ENCODE measurements around the gene SLC4A5.
"Not testable (repeated sequence)": the region's sequence is repeated elsewhere in the genome, so short reads cannot be mapped to it uniquely, and the experiment has no call there.

The SLC4A5 gene

DNA sequence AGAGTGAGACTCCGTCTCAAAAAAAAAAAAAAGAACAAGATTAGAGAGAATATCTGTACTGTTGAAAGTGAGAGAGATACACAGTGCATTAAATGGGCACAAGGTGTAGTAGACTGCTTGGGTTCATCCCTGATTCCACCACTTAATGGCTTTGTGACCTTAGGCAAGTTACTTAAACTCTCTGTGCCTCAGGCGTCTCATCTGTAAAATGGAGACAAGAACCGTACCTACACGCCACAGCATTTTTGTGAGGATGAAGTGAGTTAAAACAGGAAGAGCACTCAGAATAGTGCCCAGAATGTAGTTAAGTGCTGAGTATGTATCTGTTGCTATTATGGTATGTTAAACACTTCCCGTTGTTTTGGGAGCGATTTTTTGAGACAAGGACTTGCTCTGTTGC, 80.5 kb downstream of the SLC4A5 start:
- FAIRE-seq: no peak

DNA sequence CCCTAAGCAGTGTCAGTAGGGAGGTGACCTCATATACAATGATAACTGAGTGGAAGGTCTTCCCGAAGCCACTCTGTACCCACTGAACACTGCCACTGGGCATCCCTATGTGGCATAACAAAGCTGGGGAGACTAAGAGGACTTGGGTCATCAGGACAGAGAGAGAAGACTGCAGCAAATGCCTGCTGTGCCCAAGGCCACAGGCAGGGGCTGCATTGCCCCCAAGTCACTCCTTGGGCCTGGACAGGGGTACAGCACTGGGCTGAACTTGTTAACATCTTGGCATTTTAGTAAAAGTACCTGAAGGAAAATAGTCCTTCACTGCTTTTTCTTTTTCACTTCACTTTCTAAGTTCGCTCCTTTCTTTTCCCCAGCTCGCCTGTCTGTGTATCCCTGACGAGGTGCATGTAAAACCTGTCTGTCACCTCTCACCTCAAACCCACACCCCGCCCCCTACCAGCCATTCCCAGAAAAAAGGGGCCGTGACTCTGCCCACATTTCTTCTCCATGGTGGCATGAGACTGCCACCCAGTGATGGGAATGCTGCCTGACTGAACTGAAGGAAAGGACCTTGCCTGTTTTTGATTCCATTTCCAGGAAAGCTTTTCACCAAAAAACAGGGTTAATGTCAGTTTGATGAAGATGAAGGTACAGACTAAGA, 81.9 kb downstream of the SLC4A5 start:
- FAIRE-seq: peak; percentile 11

DNA sequence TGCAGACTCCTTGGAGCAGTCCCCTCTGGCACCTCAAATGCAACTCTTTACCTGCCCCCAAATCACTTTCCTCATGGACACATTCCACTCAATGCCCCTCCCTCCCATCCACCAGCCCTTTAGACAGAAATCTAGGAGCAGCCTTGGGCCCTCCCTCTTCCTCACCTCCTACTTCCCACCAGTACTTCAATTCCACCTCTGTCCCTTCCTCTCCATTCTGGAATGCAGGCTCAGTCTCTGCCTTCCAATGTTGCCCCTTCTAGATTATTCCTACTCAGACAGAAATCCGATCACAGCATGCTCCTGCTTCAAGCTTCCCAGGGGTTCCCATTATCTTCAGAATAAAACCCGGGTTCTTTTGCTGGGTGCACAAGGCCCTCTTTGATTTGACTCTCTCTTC, 82.7 kb downstream of the SLC4A5 start:
- FAIRE-seq: no peak

DNA sequence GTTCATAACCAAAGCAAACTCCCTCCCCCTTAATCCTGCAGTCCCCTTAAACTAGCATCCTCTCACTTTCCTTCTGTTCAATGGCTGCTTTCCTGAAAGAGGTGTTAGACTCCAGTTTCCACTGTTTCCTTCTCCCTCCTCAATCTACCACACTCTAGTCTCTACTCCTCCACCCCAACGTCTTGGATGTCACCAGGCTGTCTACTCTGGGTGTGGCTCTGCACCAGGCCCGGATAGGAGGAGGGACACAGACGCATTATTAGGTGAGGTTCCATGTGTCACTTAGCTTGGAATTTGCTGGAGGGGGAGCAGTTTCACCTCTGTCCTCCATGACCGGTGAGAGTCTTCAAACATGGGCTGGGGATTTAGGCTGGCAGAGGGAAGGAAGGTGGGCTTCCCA, 83.5 kb downstream of the SLC4A5 start:
- FAIRE-seq: no peak

DNA sequence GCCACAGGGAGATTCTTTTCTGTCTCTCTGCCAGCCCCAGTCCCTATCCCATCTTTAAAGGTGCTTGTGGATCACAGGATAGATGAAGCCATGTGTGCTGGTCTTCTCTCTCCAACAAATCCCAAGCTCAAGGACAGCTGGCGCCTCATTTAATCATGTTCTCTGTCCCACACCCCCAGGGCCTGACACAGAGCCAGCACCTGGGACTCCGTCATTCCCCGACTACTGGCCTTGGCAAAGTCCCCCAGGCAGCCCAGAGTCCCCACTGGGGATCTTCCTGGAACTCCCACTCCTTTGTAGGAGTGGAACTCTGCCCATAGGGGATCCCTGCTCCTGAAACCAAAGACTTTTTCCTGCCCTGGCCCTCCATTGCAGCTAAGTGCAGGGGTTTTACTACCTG, 84.0 kb downstream of the SLC4A5 start:
- FAIRE-seq: no peak

DNA sequence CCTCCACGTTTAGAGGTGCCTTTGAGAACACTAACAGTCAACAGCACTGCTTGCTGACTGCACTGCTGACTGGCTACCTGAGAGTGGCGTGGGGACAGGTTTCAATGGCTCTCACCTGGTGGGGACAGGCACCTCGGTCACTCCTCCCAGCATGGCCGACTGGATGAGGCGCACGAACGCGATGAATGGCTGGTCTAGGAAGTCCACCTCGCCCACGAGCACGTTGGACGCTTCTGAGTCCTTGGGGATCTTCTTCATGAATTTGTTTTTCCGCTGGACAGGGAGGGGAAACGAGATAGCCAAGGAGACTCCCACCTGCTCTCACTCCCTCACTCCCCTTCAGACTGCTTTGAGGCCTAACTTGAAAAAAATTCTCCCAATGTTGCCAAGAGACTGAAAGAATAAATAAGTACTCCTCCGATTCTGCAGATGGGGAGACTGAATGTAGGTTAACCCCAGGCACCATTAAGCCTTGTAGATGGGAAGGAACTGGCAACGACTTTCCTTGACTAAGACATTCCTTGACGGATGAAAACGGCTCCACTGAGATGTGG, 87.5 kb downstream of the SLC4A5 start:
- FAIRE-seq: no peak

DNA sequence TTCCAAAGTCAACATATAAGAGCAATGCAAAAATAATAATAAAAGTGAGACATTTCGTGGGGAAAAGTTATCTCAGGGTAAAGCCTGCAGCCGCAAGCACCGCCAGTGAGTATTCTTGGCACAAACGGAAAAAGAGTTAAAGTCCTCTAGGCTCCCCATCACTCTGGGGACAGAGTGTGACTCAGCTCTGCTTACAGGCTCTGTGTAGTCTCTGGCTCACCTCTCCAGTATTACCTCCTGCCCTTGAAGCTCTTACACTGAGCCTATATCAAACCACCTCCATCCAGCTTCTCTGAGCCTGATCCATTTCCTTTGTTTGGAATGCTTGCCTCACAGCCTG, 89.3 kb downstream of the SLC4A5 start:
- FAIRE-seq: no peak

DNA sequence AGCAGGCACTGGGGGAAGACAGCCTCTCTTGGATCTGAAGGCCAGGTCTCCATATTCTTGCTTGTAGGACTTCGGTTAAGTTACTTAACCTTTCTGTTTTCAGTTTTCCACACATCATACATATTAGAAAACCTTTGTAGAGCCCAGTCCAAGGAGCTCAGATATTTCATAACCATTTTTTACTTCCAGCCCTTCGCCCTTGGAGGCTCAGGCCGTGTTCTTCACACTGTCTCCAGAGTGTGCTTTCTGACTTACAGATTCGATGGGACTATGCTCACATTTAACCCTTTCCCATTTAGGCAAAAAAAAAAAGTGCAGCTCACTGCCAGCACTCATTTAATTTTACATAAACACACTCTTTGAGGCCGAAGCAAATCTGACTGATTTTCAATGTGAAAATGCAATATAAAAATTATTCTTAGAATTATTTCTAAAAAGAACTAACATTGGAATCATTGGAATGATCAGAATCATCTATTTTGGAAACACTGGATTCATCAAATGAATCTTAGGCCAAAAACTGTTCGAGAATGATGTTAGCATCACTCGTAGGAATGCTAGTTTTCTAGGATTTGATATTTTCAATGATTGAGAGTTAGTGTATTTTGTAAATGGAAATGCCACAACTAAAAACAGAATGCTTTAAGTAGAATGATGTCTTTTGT, 89.8 kb downstream of the SLC4A5 start:
- FAIRE-seq: no peak

DNA sequence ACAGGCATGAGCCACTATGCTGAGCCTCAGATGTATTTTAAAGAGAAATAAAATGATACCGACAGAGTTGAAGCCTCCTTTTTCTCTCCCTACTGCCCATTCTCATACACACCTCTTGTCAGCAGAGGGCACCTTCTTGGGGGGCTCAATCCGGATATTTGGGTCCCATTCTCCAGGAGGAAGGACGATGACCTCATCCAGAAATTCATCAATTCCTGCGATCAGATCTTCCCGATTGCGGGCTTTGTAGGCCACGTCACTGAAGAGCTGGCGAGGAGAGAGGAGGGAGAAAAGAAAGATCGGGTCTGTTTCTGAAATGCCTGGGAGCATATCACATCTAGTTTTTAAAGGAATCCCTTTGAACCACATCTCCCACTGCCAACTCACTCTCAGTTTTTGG, 90.4 kb downstream of the SLC4A5 start:
- no peak for FAIRE-seq

DNA sequence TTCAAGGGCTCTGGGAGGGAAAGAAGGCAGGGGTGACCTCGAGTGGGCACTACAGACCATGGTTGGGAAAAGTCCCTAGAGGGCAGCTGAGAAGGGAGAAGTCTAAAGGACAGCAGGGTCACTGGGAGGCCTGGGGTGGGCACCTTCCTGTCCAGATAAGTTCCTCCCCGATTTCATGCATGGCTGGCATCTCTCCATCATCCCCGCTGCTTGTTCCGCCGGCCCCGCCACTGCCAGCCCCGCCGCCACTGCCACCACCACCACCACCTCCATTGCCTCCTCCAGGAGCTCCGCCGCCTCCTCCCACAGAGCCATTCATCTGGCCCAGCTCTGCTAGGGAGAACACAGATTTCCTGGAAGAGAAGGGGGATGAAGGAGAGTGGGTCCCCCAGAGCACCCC, 91.2 kb downstream of the SLC4A5 start:
- FAIRE-seq: no peak

DNA sequence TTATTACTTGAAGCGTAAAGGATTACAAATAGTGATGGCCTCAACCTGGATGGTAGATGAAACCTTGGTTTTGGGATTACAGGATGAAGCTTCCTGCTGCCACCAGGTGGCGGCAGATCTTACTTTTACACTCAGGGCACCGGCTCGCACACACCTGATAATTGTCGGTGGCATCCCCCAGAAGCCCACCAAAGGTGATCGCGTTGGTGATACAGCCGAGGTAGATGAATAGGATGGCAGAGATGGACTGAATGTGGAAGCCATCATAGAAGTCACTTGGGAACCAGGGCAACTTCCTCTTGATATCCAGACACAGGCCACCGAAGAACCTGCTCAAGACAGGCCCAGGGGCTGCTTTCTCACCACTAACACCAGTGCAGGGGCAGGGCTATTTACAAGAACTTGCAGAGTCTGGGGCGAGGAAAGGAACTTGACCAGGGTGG, 93.0 kb downstream of the SLC4A5 start:
- FAIRE-seq: peak; percentile 52

DNA sequence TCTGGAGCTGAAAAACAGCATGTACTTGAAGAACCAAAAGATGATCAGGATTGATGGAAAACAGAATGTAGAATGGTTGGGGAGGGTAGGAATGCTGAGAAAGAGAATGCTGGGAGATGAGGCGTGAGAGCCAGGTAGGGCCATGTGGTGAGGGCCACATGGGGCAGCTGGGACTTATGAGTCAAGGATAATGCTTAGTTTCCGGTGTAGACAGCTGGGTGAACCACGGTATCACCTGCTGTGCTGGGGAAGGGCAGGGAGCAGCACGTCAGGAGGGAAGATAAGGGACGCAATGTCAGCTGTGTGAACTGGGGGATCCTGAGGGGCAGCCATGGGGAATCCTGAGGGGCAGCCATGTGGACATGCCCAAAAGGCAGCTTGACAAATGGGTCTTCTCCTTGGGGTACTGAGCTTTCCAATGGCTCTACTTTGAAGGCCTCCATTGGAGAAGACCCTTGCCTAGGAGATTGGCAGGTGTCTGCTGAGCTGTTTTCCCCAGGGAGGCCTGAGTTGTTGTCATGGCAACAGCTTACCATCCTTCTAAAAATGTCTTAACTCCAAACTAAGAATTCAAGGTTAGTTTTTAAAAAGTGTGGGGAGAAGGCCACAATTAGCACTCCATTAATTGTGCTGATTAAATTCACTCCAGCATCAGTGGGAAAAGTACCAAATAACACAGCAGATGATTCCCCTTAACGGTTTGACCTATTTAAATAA, 93.7 kb downstream of the SLC4A5 start:
- no peak for FAIRE-seq

DNA sequence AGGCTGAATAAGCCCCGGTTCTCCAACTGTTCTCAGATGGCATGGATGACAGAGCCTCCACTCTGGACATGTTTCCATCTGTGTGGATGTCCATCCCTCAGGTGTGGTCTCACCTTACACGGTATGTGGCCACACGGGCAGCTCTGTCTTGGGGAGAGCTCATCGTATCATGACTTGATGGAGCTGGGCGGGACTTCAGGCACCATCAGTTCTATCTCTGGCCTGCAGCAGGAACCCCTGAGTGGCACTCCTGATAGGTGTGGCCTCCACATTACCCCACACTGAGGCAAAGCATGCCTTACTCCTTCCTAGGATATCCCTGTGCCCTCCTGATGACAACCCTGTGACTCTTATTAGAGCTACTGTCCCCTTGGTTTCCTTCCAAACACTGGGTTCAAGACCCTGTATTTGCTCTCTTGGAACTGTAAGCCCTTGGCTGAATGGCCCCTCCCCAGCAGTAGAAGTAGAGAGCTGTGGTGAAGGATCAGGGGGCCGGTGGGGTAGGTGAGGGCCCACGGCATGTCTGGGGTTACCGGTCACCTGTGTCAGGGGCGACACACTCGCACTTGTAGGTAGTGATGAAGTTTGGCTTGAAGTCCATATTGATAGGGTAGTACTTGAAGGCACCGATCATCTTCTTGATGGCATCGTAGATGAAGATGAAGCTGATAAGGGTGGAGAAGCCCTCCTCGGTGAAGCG, 96.6 kb downstream of the SLC4A5 start:
- FAIRE-seq: no peak

DNA sequence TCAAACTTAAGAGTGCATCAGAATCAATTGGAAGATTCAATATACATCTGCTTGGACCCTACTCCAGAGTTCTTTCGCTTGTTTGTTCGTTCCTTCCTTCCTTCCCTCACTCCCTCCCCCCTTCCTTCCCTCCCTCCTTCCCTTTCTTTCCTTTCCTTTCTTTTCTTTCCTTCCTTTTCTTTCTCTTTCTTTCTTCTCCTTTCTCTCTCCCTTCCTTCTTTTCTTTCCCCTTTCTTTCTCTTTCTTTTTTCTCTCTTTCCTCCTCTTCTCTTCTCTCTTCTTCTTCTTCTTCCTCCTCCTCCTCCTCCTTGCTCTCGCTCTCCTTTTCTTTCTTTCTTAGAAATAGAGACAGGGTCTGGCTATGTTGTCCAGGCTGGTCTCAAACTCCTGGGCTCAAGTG, 98.9 kb downstream of the SLC4A5 start:
- no peak for FAIRE-seq

DNA sequence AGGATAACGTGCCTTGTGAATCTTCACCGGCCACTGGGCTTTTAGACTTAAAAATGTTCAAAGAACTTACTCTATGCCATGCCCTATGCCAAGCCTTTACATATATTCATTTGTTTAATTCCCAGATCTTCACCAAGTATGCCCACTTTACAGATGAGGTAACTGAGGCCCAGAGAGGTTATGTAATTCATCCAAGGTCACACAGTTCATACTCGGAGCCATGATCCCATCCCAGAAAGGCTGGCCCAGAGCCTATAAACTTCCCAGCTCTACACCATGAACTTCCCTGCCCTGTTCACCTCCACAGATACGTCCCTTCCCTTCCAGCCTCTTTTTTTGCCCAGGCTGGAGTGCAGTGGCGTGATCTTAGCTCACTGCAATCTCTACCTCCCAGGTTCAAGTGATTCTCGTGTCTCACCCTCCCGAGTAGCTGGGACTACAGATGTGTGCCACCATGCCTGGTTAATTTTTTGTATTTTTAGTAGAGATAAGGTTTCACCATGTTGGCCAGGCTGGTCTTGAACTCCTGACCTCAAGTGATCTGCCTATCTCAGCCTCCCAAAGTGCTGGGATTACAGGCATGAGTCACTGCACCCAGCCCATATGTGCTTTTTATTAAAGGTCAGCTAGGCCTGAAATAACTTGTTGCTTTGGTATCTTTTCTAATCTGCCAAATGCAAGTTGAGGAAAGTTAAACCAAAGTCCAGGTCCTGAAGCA, 100.7 kb downstream of the SLC4A5 start:
- FAIRE-seq: no peak

DNA sequence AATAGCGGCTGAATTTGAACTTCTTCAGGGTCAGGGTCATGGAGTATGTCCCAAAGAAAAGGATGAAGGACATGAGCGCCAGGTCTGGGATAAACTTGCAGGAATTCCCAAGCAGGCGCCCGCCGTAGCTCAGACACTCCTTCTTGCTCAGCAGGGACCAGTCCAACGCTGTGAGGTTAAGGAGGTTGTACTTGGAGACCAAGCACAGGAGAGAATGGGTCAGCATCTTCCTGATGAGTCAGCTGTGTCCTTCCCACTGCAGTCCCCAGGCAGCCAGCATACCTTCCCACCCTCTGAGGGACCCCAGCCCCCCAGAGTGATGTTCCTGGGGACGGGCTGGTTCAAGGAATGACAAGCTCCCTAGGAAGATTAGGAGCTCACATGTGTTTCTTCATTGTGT, 103.9 kb downstream of the SLC4A5 start:
- FAIRE-seq: no peak

DNA sequence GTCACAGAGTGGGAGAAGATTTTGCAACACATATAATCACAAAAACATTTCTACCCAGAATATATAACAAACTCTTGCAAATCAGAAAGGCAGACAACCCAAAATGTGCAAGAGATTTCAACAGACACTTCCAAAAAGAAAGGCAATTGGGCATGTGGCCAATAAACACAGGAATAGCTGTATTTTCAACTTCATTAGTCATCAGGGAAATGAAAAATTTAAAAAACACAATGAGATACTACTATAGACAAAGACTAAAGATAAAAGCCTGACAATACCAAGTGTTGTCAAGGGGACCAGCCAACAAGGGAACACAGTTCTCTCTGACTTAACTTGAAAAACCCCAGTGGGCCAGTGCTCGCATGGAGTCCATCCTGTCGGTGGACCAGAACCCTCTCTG, 104.3 kb downstream of the SLC4A5 start:
- no peak for FAIRE-seq

DNA sequence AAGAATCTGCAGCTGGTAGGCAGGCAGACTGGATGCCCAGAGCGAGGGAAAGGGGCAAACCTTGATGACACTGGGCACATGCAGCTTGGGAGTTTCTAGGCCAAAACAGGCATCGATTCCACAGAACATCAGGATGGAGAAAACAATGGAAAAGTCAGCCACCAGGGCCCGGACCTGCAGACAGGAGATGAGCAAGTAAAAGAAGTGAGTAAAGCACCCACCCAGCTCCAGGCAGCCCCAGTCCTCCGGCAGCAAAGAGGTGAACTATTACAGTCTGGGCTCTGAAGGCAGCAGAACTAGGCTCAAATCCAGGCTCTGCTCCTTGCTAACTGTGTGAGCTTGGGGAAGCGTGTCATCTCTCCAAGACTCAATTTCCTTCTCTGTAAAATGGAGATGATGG, 108.2 kb downstream of the SLC4A5 start:
- no peak for FAIRE-seq

DNA sequence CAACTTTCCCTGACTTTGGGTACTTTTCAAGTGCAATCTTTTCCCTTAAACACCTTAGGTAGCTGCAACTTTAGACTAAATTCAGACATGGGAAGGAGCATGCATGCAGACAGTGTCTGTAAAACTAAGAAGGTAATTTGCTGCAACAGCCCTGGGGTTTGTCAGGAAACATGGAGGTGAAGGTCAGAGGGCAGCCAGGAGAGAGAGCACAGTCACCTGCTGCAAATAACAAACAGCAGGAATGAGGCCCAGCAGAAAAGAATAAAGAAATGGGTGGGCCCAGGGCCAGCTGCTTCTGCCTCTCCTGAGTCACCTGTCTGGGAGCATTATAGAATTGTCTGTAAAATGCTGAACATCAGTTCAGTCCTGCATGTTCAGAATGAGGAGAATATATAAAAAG, 109.6 kb downstream of the SLC4A5 start:
- no peak for FAIRE-seq

DNA sequence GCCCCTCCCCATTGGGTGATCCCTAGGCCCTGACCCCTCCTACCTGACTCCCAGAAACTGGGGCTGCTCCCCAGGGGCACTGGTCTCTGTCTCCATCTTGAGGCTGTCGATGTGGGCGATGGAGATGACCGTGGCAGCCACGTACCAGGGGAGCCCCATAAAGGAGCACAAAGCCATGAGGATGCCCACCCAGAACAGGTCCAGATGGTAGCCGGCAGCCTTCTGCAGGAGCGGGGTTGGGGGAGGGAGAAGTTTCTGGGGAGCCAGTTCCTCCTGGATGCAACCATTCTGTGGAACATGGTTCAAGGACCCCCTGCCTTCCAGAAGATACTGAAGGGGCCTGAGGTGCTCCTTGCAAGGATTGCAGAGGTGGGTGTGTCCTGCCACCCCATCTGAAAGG, 110.8 kb downstream of the SLC4A5 start:
- FAIRE-seq: no peak

DNA sequence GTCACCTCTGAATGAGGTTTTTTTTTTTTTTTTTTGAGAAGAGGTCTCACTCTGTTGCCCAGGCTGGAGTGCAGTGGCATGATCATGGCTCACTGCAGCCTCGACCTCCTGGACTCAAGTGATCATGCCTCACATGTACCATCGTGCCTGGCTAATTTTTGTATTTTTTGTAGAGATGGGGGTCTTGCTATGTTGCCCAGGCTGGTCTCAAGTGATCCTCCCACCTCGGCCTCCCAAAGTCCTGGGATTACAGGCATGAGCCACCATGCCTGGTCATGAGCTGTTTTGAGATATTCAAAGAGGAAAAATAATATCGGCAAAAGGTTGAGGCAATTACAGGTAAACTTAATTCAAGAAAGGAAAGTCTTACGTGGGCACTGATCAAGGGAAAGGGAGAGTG, 113.4 kb downstream of the SLC4A5 start:
- not testable (repeated sequence) for FAIRE-seq

DNA sequence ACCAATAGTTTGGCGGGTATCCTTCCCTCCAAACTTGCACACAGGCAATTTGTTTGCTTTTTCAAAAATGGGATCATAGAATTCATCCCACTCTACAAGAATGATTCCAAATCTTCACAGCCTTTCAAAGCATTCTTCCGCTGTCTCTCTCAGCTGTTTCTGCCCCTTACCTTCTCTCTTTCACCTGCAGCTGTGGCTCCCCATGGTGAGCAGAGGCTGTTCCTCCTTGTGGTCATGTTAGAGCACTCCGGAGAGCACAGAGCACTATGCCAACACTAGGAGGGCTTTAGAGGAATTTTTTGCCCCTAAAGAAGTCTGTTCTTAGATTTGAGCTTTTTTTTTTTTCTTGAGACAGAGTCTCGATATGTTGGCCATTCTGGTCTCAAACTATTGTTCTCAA, 114.4 kb downstream of the SLC4A5 start:
- no peak for FAIRE-seq

DNA sequence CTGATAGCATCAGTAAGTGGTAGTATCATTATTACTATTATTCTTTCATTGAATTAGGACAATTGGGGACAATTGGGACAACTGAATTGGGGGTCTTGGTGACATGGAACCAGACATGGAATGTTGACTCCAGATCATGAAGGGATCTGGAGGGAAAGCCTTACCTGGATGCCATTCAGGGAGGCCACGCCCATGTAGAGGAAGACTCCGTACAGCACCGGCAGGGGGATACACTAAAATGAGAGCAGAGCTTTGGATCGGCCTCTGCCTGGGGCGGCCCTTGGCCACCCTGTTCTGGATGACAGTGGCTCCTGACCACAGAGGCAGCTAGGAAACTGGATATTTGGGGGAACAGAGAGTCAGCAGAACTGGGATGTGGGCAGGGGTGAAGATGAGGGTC, 115.6 kb downstream of the SLC4A5 start:
- no peak for FAIRE-seq

All from G401.6 (cell line).